ENCODE results near the gene ORC5.
A peak's percentile ranks its signal among the peaks of the same experiment; 100 is the strongest.

Gene ORC5

DNA sequence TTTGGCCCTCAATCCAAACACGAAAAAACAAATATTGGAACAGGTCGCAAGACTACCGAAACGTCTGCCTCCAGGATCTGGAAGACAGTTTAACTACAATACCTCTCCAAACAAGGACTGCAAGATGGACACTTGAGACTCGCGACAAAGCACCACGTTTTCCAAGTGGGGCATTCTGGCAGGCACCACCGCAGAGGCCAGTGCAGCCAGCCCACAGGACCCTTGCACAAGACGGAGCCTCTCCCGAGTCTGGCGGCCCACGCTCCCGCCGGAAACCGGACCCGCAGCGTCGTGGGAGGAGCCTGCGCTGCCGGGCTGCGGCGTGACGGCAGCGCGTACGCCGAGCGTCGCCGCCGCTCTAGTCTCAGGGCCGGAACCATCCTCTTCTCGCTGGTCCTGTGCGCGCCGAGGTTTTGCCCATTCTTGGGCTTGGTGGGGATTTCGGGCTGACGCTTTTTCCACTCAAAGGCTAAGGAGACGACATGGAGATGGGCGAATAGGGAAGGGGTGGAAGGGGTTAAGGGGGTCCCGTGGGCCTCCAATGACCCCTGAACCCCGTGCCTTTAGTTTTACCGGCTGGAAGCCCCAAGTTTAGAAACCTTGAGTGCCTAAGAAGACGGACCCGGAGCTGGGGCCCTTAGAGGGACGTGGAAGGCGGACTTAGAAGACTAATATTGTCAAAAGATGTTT, at the start of gene ORC5:
Gene ORC5, minus strand, starts transcription at position 283 of the 690 bp plus-strand sequence. Its CDS starts 109 bp downstream, at position 174.
- no peak for TF ChIP-seq CTCF (IDR thresholded peaks at IDR 0.05; ENCODE audit: low read depth, low read length)
- peak; percentile 78 to 85 for DNase-seq (ENCODE audit: low read depth in 2 of 2)

GRCh38 chr7:104255616-104256015, 47.8 kb upstream of the ORC5 start:
- no peak overlapping the region for H3K4me3 ChIP-seq (replicated peaks in 1 of 2; ENCODE audit: low read depth in 2 of 2, low read length in 2 of 2)
- no peak for TF ChIP-seq CTCF (IDR thresholded peaks at IDR 0.05; ENCODE audit: low read depth, low read length)
- no peak for DNase-seq (ENCODE audit: low read depth in 2 of 2)

More for the DNA sequence above, at the start of gene ORC5:
- peak within 1 kb of the TSS; percentile 82 to 95 for H3K4me3 ChIP-seq (replicated peaks in 1 of 2; ENCODE audit: low read depth in 2 of 2, low read length in 2 of 2)

GRCh38 chr7:104255194-104255593, 47.4 kb upstream of the ORC5 start:
- no peak for DNase-seq (ENCODE audit: low read depth in 2 of 2)
- no peak for TF ChIP-seq CTCF (IDR thresholded peaks at IDR 0.05; ENCODE audit: low read depth, low read length)
- H3K4me3 ChIP-seq (replicated peaks in 1 of 2; ENCODE audit: low read depth in 2 of 2, low read length in 2 of 2), result no peak overlapping the region

GRCh38 chr7:104254696-104255095, 46.9 kb upstream of the ORC5 start:
- DNase-seq (ENCODE audit: low read depth in 2 of 2), result no peak
- H3K4me3 ChIP-seq (replicated peaks in 1 of 2; ENCODE audit: low read depth in 2 of 2, low read length in 2 of 2), result no peak overlapping the region
- TF ChIP-seq CTCF (IDR thresholded peaks at IDR 0.05; ENCODE audit: low read depth, low read length), result no peak

GRCh38 chr7:104252409-104253134, 44.8 kb upstream of the ORC5 start:
- peak in 1 of 2 donors; percentile 27 for DNase-seq (ENCODE audit: low read depth in 2 of 2)
- no peak for TF ChIP-seq CTCF (IDR thresholded peaks at IDR 0.05; ENCODE audit: low read depth, low read length)
- no peak overlapping the region for H3K4me3 ChIP-seq (replicated peaks in 1 of 2; ENCODE audit: low read depth in 2 of 2, low read length in 2 of 2)

- DNase-seq (ENCODE audit: low read depth in 2 of 2), result no peak
- H3K4me3 ChIP-seq (replicated peaks in 1 of 2; ENCODE audit: low read depth in 2 of 2, low read length in 2 of 2), result no peak overlapping the region
- TF ChIP-seq CTCF (IDR thresholded peaks at IDR 0.05; ENCODE audit: low read depth, low read length), result no peak
Observed at GRCh38 chr7:104242638-104243037, 34.8 kb upstream of the ORC5 start.

All from cardiac fibroblast (primary cell).